MM.1S (cell line): Measurements from ENCODE around the gene AAK1.

Experiments used
- CTCF ChIP-seq: fragments of 300-600 bp; sonication (generic); IDR thresholded peaks from 2 replicates; pipeline ENCODE4 v1.5.1; 2016; ENCODE audit warnings: antibody characterized with exemption, low read length, mixed read lengths
- EZH2 ChIP-seq: fragments of 300-600 bp; sonication (generic); optimal IDR thresholded peaks from 2 replicates; pipeline ENCODE3; 2017; ENCODE audit warnings: low read depth, mild to moderate bottlenecking, antibody characterized with exemption, low read length, mixed read lengths
- EZH2phosphoT487 ChIP-seq: fragments of 300-600 bp; sonication (generic); IDR thresholded peaks from 2 replicates; pipeline ENCODE4 v1.6.1; 2018; ENCODE audit warnings: antibody characterized with exemption, low read length

- TF ChIP-seq CTCF (no peak), EZH2 (no peak), EZH2phosphoT487 (no peak)
Measured at GRCh38 chr2:69539549-69539908, 104.0 kb downstream of the AAK1 start.
